Cardiac septum (tissue), 1 donor: ENCODE results near the gene P2RY6. TPM values are rescaled to one million over a fixed set of nuclear protein-coding genes. Genes with fewer than 3 reads are reported as not detected.

Source experiments
- DNase-seq: peaks from one replicate; pipeline ENCODE4 v3.0.0-alpha.2; 2020; ENCODE audit warnings: low spot score
- intact Hi-C: fragments of 100-400 bp; cut with DNase I; formaldehyde crosslinking; loops from one replicate; pipeline ENCODE4 v1.14.0; 2022
- total RNA-seq: library from RNA; stranded (reverse); fragmentation: NEBNext Ultra II Directional; extraction: Animal tissue kit (Norgen Biotek cat#: 25700); gene quantifications from one replicate; pipeline ENCODE4 v1.2.1, GENCODE V29; 2021
- donor health status: DM: no; HTN: no; CAD: no.

Gene P2RY6
- total RNA-seq, 1 donor from 2014 or later = 6.9 TPM

GRCh38 chr11:73308961-73309919 lies 37.1 kb downstream of the P2RY6 start:
- peak; percentile 93 for DNase-seq
- intact Hi-C loops = no loop called here

- intact Hi-C loops = no loop called here
- DNase-seq = no peak
These were observed 37.9 kb downstream of the P2RY6 start for GRCh38 chr11:73310076-73310475.

GRCh38 chr11:73310661-73311393 lies 38.7 kb downstream of the P2RY6 start:
- intact Hi-C loops = no loop called here
- DNase-seq = no peak

DNA sequence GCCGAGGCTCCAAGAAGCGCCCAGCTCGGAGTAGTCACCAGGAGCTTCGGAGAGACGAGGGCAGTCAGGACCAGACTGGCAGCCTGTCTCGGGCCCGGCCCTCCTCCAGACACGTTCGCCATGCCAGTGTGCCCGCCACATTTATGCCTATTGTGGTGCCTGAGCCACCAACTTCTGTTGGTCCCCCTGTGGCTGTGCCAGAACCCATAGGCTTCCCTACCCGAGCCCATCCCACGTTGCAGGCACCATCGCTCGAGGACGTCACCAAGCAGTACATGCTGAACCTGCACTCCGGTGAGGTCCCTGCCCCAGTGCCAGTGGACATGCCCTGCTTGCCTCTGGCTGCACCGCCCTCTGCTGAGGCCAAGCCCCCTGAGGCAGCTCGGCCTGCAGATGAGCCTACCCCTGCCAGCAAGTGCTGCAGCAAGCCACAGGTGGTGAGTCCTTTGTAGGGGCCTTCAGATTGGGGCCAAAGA lies 39.3 kb downstream of the P2RY6 start:
- DNase-seq = no peak
- intact Hi-C loops = no loop called here

- intact Hi-C loops = no loop called here
- no peak for DNase-seq
These were observed 39.9 kb downstream of the P2RY6 start for GRCh38 chr11:73312036-73312435.

GRCh38 chr11:73312851-73313327 lies 40.8 kb downstream of the P2RY6 start:
- intact Hi-C loops = no loop called here
- DNase-seq = no peak

DNA sequence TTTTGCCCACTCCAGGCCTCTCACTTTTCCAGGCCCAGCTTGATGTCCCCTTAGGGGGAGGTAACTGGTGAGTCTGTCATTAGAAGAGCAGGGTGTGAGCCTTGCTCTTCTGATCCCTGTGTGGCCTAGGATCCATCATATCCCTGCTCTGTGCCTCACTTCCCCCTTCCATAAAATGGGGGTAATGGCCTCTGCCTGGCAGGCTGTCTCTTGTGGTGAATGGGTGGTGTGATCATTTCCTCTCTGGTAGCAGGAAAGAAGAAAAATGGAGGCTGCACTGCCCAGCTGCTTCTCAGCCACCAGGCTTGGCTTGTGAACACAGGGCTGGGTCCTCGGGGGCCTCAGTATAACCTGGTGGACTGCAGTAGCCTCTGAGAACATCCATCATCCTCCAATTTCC lies 41.5 kb downstream of the P2RY6 start:
- no peak for DNase-seq
- intact Hi-C loops = no loop called here

- DNase-seq = no peak
- intact Hi-C loops = no loop called here
These were observed 42.2 kb downstream of the P2RY6 start for GRCh38 chr11:73314117-73314961.

GRCh38 chr11:73315293-73316020 lies 43.3 kb downstream of the P2RY6 start:
- no peak for DNase-seq
- intact Hi-C loops = no loop called here

GRCh38 chr11:73316422-73316821 lies 44.3 kb downstream of the P2RY6 start:
- no peak for DNase-seq
- intact Hi-C loops = no loop called here

DNA sequence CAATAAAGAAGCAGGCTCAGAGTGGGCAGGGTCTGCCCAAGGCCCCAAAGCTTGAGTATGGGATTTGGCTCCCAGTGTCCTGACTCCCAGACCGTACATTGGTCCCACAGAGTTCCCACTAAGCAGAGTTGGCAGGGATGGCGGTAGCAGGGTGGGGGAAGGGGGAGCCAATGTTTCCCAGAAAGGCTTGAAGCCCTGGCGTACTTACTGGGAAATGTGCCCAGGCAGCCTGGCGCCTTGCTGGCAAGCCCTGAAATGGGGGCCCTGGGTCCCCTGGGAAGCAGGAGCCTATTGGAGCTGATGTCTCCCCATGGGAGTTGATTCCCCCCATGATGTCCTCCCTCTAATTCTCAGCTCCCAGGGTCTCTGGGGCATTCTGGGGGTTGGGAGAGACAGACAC lies 45.2 kb downstream of the P2RY6 start:
- DNase-seq = peak; percentile 90
- intact Hi-C loops = no loop called here

- DNase-seq = no peak
- intact Hi-C loops = no loop called here
These were observed 45.7 kb downstream of the P2RY6 start for GRCh38 chr11:73317803-73318202.

DNA sequence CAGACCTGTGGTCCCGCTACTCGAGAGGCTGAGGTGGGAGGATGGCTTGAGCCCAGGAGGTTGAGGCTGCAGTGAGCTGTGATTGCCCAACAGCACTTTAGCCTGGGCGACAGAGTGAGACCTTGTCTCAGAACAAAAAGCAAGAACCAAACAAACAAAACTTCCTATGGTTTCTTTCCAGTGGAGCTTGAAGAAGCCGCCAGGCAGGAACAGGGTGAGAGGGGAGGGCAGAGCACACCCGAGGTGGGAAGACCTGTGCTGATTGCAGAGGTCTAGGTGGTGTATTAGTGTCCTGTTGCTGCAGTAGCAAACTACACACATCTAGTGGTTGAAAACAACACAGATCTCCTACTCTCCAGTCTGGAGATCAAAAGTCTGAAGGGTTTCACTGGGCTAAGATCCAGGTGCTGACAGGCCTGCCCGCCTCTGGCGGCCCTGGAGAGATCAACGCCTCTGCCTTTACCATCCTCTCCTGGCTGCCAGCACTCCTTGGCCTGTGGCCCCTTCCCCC lies 46.4 kb downstream of the P2RY6 start:
- intact Hi-C loops = no loop called here
- no peak for DNase-seq

- intact Hi-C loops = no loop called here
- no peak for DNase-seq
These were observed 48.8 kb downstream of the P2RY6 start for GRCh38 chr11:73320763-73321603.

DNA sequence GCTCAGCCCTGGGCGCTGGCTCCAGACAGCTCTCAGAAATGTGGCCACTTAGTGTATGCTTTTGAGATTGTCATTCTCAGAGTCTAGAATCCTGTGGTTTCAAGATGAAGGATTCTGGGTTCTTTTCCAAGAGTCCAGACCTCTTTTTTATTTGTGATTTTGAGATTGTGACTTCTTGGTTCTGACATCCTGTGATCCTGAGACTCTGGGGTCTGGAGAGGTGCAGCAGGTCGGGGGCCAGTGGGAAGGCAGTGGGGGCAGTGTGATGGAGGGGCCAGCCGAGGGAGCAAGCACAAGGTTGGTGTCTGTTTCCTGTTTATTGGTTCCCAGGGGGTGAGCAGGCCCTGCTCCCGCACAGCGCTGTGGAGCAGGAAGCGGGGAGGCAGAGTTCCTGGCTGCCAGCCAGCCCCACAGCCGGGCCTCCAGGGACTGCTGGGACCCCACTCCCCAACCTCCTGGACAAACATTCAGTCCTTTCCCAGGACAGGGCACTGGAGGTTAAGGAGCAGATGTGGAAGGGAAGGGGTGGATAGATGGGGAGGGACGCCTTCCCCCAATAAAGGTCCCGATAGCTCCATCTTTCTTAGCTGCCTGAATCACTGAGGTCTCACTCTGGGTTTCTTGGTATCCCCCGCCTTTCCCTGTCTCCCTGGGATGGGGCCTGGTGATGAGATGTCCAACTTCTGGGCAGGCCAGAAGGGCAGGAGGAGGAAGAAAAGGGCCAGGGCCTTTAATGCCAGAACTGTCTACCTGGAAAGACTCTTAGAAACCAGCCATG lies 49.7 kb downstream of the P2RY6 start:
- DNase-seq = no peak
- intact Hi-C loops = no loop called here

- DNase-seq = no peak
- intact Hi-C loops = no loop called here
These were observed 50.5 kb downstream of the P2RY6 start for GRCh38 chr11:73322382-73323306.
